Liver (tissue), 9 donors: ENCODE results near the gene ARSB. TPM values are rescaled to one million over a fixed set of nuclear protein-coding genes. Genes with fewer than 3 reads are reported as not detected.

Source experiments
- DNase-seq: peaks from one replicate; pipeline ENCODE4 v3.0.0-alpha.2; 2017; ENCODE audit warnings: low spot score
- H3K27ac ChIP-seq, 2 donors: one replicate each; pipeline ENCODE4 v1.7.0; 2013; ENCODE audit warnings: inconsistent platforms in 2 of 2, low read length in 2 of 2, control low read depth in 1 of 2, low read depth in 1 of 2, mild to moderate bottlenecking in 1 of 2
- H3K27me3 ChIP-seq, 4 donors: one replicate each; pipeline versions ENCODE4 v1.6.1 to v1.7.0; 2013; ENCODE audit warnings: low read length in 3 of 4, inconsistent platforms in 1 of 4, mild to moderate bottlenecking in 1 of 4, moderate library complexity in 1 of 4; ENCODE audit not compliant: control insufficient read depth in 4 of 4, insufficient read depth in 4 of 4
- H3K36me3 ChIP-seq, 4 donors: one replicate each; pipeline versions ENCODE4 v1.6.1 to v1.7.0; 2013; ENCODE audit warnings: low read length in 3 of 4, mild to moderate bottlenecking in 3 of 4, low read depth in 1 of 4, moderate library complexity in 1 of 4; ENCODE audit not compliant: control insufficient read depth in 4 of 4, insufficient read depth in 3 of 4
- H3K4me1 ChIP-seq, 4 donors: one replicate each; pipeline versions ENCODE4 v1.6.1 to v1.7.0; 2013; ENCODE audit warnings: low read length in 3 of 4, mild to moderate bottlenecking in 3 of 4, moderate library complexity in 1 of 4; ENCODE audit not compliant: control insufficient read depth in 4 of 4, insufficient read depth in 4 of 4
- H3K4me3 ChIP-seq, 3 donors: one replicate each; pipeline versions ENCODE4 v1.6.1 to v1.7.0; 2013; ENCODE audit warnings: low read length in 3 of 3, control low read depth in 1 of 3, low read depth in 1 of 3, mild to moderate bottlenecking in 1 of 3
- H3K9ac ChIP-seq, 2 donors: one replicate each; pipeline ENCODE4 v1.7.0; 2013; ENCODE audit warnings: low read length in 2 of 2, mild to moderate bottlenecking in 2 of 2, moderate library complexity in 2 of 2, control low read depth in 1 of 2, low read depth in 1 of 2
- H3K9me3 ChIP-seq, 4 donors: one replicate each; pipeline versions ENCODE4 v1.6.1 to v1.7.0; 2013; ENCODE audit warnings: low read length in 3 of 4; ENCODE audit not compliant: control insufficient read depth in 4 of 4
- ATF3 ChIP-seq: IDR thresholded peaks from 2 replicates; pipeline ENCODE4 v1.6.1; 2016; ENCODE audit warnings: antibody characterized with exemption
- CTCF ChIP-seq: fragments of 150-350 bp; IDR thresholded peaks from 2 replicates; pipeline ENCODE4 v1.5.1; 2017; ENCODE audit warnings: improper control_type of control experiment, low read depth, low read length; ENCODE audit not compliant: missing input control
- EGR1 ChIP-seq, 2 donors: IDR thresholded peaks; 2 replicates each; pipeline ENCODE4 v1.6.1; 2016 to 2018; ENCODE audit warnings: antibody characterized with exemption in 2 of 2, low read depth in 2 of 2
- FOXA1 ChIP-seq: IDR thresholded peaks from 2 replicates; pipeline ENCODE4 v1.6.1; 2016; ENCODE audit warnings: antibody characterized with exemption
- FOXA2 ChIP-seq: IDR thresholded peaks from 2 replicates; pipeline ENCODE4 v1.6.1; 2016; ENCODE audit warnings: antibody characterized with exemption
- GABPA ChIP-seq, 2 donors: IDR thresholded peaks in 1 of 2; conservative IDR thresholded peaks in 1 of 2; 2 replicates each; pipeline ENCODE4 v1.6.1; 2016; ENCODE audit warnings: antibody characterized with exemption in 2 of 2, mild to moderate bottlenecking in 1 of 2, moderate library complexity in 1 of 2
- HNF4A ChIP-seq, 2 donors: conservative IDR thresholded peaks; 2 replicates each; pipeline ENCODE4 v1.6.1; 2016; ENCODE audit warnings: antibody characterized with exemption in 2 of 2, mild to moderate bottlenecking in 2 of 2
- HNF4G ChIP-seq: IDR thresholded peaks from 2 replicates; pipeline ENCODE4 v1.6.1; 2016; ENCODE audit warnings: antibody characterized with exemption
- JUND ChIP-seq, 2 donors: IDR thresholded peaks; 2 replicates each; pipeline ENCODE4 v1.6.1; 2016; ENCODE audit warnings: antibody characterized with exemption in 2 of 2
- MAX ChIP-seq: IDR thresholded peaks from 2 replicates; pipeline ENCODE4 v1.6.1; 2016; ENCODE audit warnings: antibody characterized with exemption
- NR2F2 ChIP-seq: IDR thresholded peaks from 2 replicates; pipeline ENCODE4 v1.6.1; 2016; ENCODE audit warnings: antibody characterized with exemption
- RAD21 ChIP-seq, 2 donors: IDR thresholded peaks; 2 replicates each; pipeline ENCODE4 v1.6.1; 2016; ENCODE audit warnings: antibody characterized with exemption in 2 of 2, mild to moderate bottlenecking in 2 of 2
- REST ChIP-seq: IDR thresholded peaks from 2 replicates; pipeline ENCODE4 v1.6.1; 2016; ENCODE audit warnings: antibody characterized with exemption, mild to moderate bottlenecking
- RXRA ChIP-seq, 2 donors: IDR thresholded peaks; 2 replicates each; pipeline ENCODE4 v1.6.1; 2017 to 2018; ENCODE audit warnings: antibody characterized with exemption in 2 of 2, mild to moderate bottlenecking in 1 of 2
- SP1 ChIP-seq: IDR thresholded peaks from 2 replicates; pipeline ENCODE4 v1.6.1; 2018; ENCODE audit warnings: antibody characterized with exemption, mild to moderate bottlenecking
- TAF1 ChIP-seq: conservative IDR thresholded peaks from 2 replicates; pipeline ENCODE4 v1.6.1; 2016; ENCODE audit warnings: antibody characterized with exemption, mild to moderate bottlenecking
- YY1 ChIP-seq: IDR thresholded peaks from 2 replicates; pipeline ENCODE4 v1.6.1; 2016; ENCODE audit warnings: antibody characterized with exemption, mild to moderate bottlenecking
- ZBTB33 ChIP-seq: IDR thresholded peaks from 2 replicates; pipeline ENCODE4 v1.6.1; 2016; ENCODE audit warnings: antibody characterized with exemption
- WGBS: extraction: QIAGEN DNeasy Blood & Tissue Kit; methylation state at CpG from one replicate; pipeline ENCODE4 v1.1.7; 2013; 5-methylcytosine and 5-hydroxymethylcytosine counted together
- polyA plus RNA-seq, 2 donors: library from polyadenylated mRNA; stranded (reverse) in 1 of 2; unstranded in 1 of 2; fragments of 200-250 nt in 1 of 2; fragments of >200 nt in 1 of 2; fragmentation: Nextera tagmentation in 1 of 2; extraction: Ambion mirVana in 1 of 2; gene quantifications; one replicate each; pipeline versions ENCODE4 v1.2.1 to v1.2.3, GENCODE V29; 2013 to 2015
- total RNA-seq, 2 donors: library from RNA; depleted of rRNA; stranded (reverse); fragments of >200 nt; gene quantifications; one replicate each; pipeline ENCODE4 v1.2.3, GENCODE V29; 2014
- donor health status: healthy.
- donor health status: healthy.
- donor health status: healthy.
- donor health status: healthy.
- donor health status: healthy.

Gene ARSB
- total and polyA plus RNA-seq, 4 donors, result 3.5 to 26.2 (median 8.7) TPM

GRCh38 chr5:78798673-78799029 is 186.5 kb downstream of the ARSB start:
- 94% methylated on average over 3 of the region's 3 CpGs for WGBS
- no peaks in the 10 kb centered on the region for H3K27me3 ChIP-seq

More at GRCh38 chr5:78798673-78799029, 186.5 kb downstream of the ARSB start:
- Histone ChIP-seq H3K9ac (no peak overlapping the region), H3K4me3 (no peak overlapping the region), H3K36me3 (peaks cover 0 to 2% (median 0%) of the 10 kb centered on the region in 4 donors), H3K9me3 (no peaks in the 10 kb centered on the region), H3K27ac (no peak overlapping the region), H3K4me1 (no peaks in the 10 kb centered on the region)
- DNase-seq, result no peak
- TF ChIP-seq NR2F2 (no peak), GABPA (IDR thresholded peaks at IDR 0.05 in 1 of 2, conservative IDR thresholded peaks at IDR 0.05 in 1 of 2) (no peak), ATF3 (no peak), RAD21 (IDR thresholded peaks at IDR 0.05) (no peak), REST (no peak), CTCF (no peak), YY1 (no peak), HNF4G (no peak), MAX (no peak), ZBTB33 (no peak), JUND (IDR thresholded peaks at IDR 0.05) (no peak), FOXA1 (no peak), RXRA (IDR thresholded peaks at IDR 0.05) (no peak), EGR1 (IDR thresholded peaks at IDR 0.05; ENCODE audit: low read depth in 2 of 2) (no peak), HNF4A (conservative IDR thresholded peaks at IDR 0.05) (no peak), TAF1 (no peak), FOXA2 (no peak), SP1 (no peak)
